ENCODE data around the gene PLXNA4.

DNA sequence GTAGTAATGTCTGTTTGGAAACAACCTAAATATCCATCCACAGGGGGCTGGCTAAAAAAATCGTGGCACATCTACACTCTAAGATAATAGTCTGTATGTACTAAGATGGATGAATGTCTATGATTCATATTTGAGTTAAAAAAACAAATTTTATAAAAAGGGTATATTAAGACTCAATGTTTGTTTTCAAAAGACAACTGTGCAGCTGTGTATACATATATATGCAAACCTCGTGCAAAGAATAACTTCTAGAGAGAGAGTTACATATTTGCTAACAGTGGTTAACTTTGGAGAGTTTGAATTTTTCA is 323.5 kb downstream of the PLXNA4 start:
- TF ChIP-seq BHLHE40 (IDR thresholded peaks at IDR 0.05; ENCODE audit: borderline replicate concordance) (no peak), L3MBTL2 (conservative IDR thresholded peaks at IDR 0.05) (no peak), ARNT (IDR thresholded peaks at IDR 0.05) (no peak), SP1 (IDR thresholded peaks at IDR 0.05) (no peak)
